Measurements from ENCODE around the gene RHBDD3. TPM values are rescaled to one million over a fixed set of nuclear protein-coding genes. Genes with fewer than 3 reads are reported as not detected.
A peak's percentile ranks its signal among the peaks of the same experiment; 100 is the strongest.

The RHBDD3 gene
- total and polyA plus RNA-seq, 9 of the 15 experiments (the other 6 are each of a cell fraction or from before 2014, with no cell fraction given): 0.32 to 35.6 (median 14.0) TPM

- H3K9ac ChIP-seq (ENCODE audit: insufficient read depth in 1 of 2, low read depth in 2 of 2, low read length in 2 of 2): no peak overlapping the region
- in situ Hi-C loops (cut with MboI): no loop called here
- no peaks in the 10 kb centered on the region for H3K27me3 ChIP-seq (ENCODE audit: control insufficient read depth in 2 of 2, insufficient read depth in 2 of 2, low read length in 2 of 2)
- no peaks in the 10 kb centered on the region for H3K9me1 ChIP-seq (ENCODE audit: control insufficient read depth, insufficient read depth, low read length)
- H3K36me3 ChIP-seq (ENCODE audit: control insufficient read depth, insufficient read depth, low read length): no peaks in the 10 kb centered on the region
- intact Hi-C loops (cut with micrococcal nuclease): no loop called here
- no peak overlapping the region for H3K27ac ChIP-seq (ENCODE audit: extremely low read depth, low read depth, low read length)
- 69% methylated on average over 11 of the region's 13 CpGs for WGBS (ENCODE audit: insufficient coverage, low coverage, missing lambda C conversion rate)
- no peak for ATAC-seq
- peak; percentile 15 for TF ChIP-seq ZFP36 (IDR thresholded peaks at IDR 0.05; ENCODE audit: low read depth, low read length, partially characterized antibody)
- no peak for TF ChIP-seq FOXK1 (CRISPR knock-in tag; IDR thresholded peaks at IDR 0.05; ENCODE audit: borderline replicate concordance)
- TF ChIP-seq RFX1 (IDR thresholded peaks at IDR 0.05): peak; percentile 39; the same call in 1 of the 2 replicates
- TF ChIP-seq HNRNPLL (IDR thresholded peaks at IDR 0.05; ENCODE audit: low read depth, low read length, poor library complexity, severe bottlenecking): no peak
- TF ChIP-seq, protein P1, sequence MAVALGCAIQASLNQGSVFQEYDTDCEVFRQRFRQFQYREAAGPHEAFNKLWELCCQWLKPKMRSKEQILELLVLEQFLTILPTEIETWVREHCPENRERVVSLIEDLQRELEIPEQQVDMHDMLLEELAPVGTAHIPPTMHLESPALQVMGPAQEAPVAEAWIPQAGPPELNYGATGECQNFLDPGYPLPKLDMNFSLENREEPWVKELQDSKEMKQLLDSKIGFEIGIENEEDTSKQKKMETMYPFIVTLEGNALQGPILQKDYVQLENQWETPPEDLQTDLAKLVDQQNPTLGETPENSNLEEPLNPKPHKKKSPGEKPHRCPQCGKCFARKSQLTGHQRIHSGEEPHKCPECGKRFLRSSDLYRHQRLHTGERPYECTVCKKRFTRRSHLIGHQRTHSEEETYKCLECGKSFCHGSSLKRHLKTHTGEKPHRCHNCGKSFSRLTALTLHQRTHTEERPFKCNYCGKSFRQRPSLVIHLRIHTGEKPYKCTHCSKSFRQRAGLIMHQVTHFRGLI (CRISPR knock-in tag; IDR thresholded peaks at IDR 0.05): no peak
- TF ChIP-seq CREB5 (CRISPR knock-in tag; IDR thresholded peaks at IDR 0.05): no peak
- TF ChIP-seq PTBP1 (IDR thresholded peaks at IDR 0.05; ENCODE audit: low read depth, low read length): no peak
- TF ChIP-seq BACH1 (tag; IDR thresholded peaks at IDR 0.05): no peak
- TF ChIP-seq CCAR2 (IDR thresholded peaks at IDR 0.05; ENCODE audit: low read depth, low read length): no peak
- DNase-seq (ENCODE audit: extremely low read depth in 1 of 4, low spot score in 3 of 4): peak in 1 of 4 experiments; percentile 6
- no peak overlapping the region for H3K4me2 ChIP-seq (ENCODE audit: insufficient read depth, low read length)
- no peak for FAIRE-seq
- H4K20me1 ChIP-seq (replicated peaks; ENCODE audit: control insufficient read depth, insufficient read depth, low read length): no peaks in the 10 kb centered on the region
- no peaks in the 10 kb centered on the region for H3K79me2 ChIP-seq (ENCODE audit: control insufficient read depth, insufficient read depth, low read length)
- no peak overlapping the region for H3K4me3 ChIP-seq
- ChIA-PET POLR2A (interaction anchor here (0.6 to 1.3 kb wide), 2 partner anchors 14 to 51 kb away, joined by 3 to 4 read pairs; no protein-coding TSS in a partner anchor), CTCF (ENCODE audit: low intra/inter-chr PET ratio) (no interaction called here)
- peaks cover 0 to 7% of the 10 kb centered on the region in 2 experiments; a peak in 2 of 5 replicates for H3K4me1 ChIP-seq (replicated peaks in 1 of 2; ENCODE audit: control insufficient read depth in 2 of 2, insufficient read depth in 2 of 2, low read length in 2 of 2)
- no TSS peak for BruUV-seq (replicated peaks)
- H3K9me3 ChIP-seq (replicated peaks; ENCODE audit: control insufficient read depth, insufficient read depth, low read depth, low read length): no peaks in the 10 kb centered on the region
- H2AFZ ChIP-seq (ENCODE audit: low read depth, low read length): no peak overlapping the region
These were observed 49.7 kb downstream of the RHBDD3 start for GRCh38 chr22:29217827-29218757.

All from K562 (cell line).